ENCODE measurements around the gene CUL4A.

The CUL4A gene

DNA sequence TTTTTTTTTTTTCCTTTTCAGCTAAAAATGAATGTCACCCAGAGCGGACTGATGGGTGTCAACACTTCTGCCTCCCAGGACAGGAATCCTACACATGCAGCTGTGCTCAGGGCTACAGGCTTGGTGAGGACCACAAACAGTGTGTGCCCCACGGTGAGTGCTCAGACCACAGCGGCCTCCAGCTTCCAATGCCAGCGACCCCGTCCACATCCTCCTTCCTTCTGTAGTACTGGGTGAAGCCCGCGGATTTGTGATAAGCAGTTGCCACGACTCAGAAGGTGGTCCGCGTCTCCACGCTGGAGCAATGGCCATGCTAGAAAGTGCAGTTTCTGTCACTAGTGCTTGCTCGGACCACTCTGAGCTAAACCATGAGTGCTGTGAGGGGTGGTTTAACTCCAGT lies 44.9 kb upstream of the CUL4A start:
- H3K9me2 ChIP-seq (replicated peaks; ENCODE audit: control insufficient read depth, low read length) = no peaks in the 10 kb centered on the region
- H3K27ac ChIP-seq (ENCODE audit: low read depth, low read length) = no peak overlapping the region
- H3K27me3 ChIP-seq (ENCODE audit: control insufficient read depth, low read length) = no peaks in the 10 kb centered on the region
- peaks cover 11% of the 10 kb centered on the region for H3K36me3 ChIP-seq (ENCODE audit: control insufficient read depth, low read length)
- no peak for TF ChIP-seq EZH2phosphoT487 (IDR thresholded peaks at IDR 0.05; ENCODE audit: borderline replicate concordance, low read length)
- no peak for TF ChIP-seq CTCF (IDR thresholded peaks at IDR 0.05; ENCODE audit: low read depth, low read length, poor library complexity, severe bottlenecking)
- no peaks in the 10 kb centered on the region for H3K79me2 ChIP-seq (ENCODE audit: control insufficient read depth, low read length)
- no peak overlapping the region for H3K4me3 ChIP-seq (ENCODE audit: low read length)
- H3F3A ChIP-seq (ENCODE audit: control insufficient read depth, insufficient read depth) = peaks cover 20% of the 10 kb centered on the region
- no peak overlapping the region for H3K4me2 ChIP-seq (ENCODE audit: low read length)
- no peaks in the 10 kb centered on the region for H4K20me1 ChIP-seq (ENCODE audit: control insufficient read depth, insufficient read depth, low read depth, low read length)
- H3K4me1 ChIP-seq (ENCODE audit: control insufficient read depth, low read length) = peaks cover 22% of the 10 kb centered on the region
- H3K9me3 ChIP-seq (ENCODE audit: control insufficient read depth, insufficient read depth, low read length) = no peaks in the 10 kb centered on the region

DNA sequence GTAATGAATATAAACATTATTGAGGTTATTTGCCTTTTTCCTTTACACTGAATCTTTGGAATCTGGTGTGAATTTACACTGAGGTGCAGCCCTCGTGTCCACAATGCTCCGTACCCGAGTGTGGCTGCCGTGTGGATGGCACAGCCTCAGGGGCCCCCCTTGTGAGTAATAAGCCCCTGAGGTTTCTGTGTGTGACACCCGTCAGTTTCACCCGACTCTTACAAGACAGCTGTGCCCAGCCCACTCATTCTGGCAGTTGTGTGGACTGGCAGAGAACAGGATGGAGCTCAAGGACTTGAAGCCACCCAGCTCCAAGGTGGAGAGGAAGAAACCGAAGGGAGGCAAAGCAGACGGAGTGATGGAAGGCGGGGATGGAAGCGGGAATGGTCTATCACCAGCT lies 43.1 kb upstream of the CUL4A start:
- no peak for TF ChIP-seq CTCF (IDR thresholded peaks at IDR 0.05; ENCODE audit: low read depth, low read length, poor library complexity, severe bottlenecking)
- no peak for TF ChIP-seq EZH2phosphoT487 (IDR thresholded peaks at IDR 0.05; ENCODE audit: borderline replicate concordance, low read length)
- no peak overlapping the region for H3K4me2 ChIP-seq (ENCODE audit: low read length)
- no peak overlapping the region for H3K27ac ChIP-seq (ENCODE audit: low read depth, low read length)
- peaks cover 10% of the 10 kb centered on the region for H3F3A ChIP-seq (ENCODE audit: control insufficient read depth, insufficient read depth)
- no peak overlapping the region for H3K4me3 ChIP-seq (ENCODE audit: low read length)
- H3K4me1 ChIP-seq (ENCODE audit: control insufficient read depth, low read length) = peaks cover 13% of the 10 kb centered on the region
- no peaks in the 10 kb centered on the region for H3K9me2 ChIP-seq (replicated peaks; ENCODE audit: control insufficient read depth, low read length)
- H3K36me3 ChIP-seq (ENCODE audit: control insufficient read depth, low read length) = peaks cover 19% of the 10 kb centered on the region
- no peaks in the 10 kb centered on the region for H3K27me3 ChIP-seq (ENCODE audit: control insufficient read depth, low read length)
- no peaks in the 10 kb centered on the region for H3K9me3 ChIP-seq (ENCODE audit: control insufficient read depth, insufficient read depth, low read length)
- no peaks in the 10 kb centered on the region for H4K20me1 ChIP-seq (ENCODE audit: control insufficient read depth, insufficient read depth, low read depth, low read length)
- no peaks in the 10 kb centered on the region for H3K79me2 ChIP-seq (ENCODE audit: control insufficient read depth, low read length)

DNA sequence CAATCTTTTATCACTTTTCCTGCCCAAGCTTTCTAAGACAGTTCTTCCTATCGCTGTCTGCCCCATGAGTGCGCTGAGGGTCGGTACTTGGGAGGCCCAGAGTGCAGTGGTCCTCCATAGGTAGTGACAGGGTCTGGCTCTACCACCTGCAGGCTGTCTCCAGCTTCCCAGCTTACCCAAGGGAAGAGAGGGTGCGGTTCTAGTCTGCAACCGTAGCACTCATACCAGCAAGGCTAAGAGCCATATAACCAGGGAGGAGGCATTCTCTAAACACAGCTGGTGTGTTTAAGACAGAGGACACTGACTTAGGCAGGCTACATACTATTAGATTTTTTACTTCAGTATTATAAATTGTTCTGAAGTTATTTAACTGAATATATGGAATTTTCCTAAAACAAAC lies 42.7 kb upstream of the CUL4A start:
- Histone ChIP-seq H3F3A (ENCODE audit: control insufficient read depth, insufficient read depth) (peaks cover 8% of the 10 kb centered on the region), H4K20me1 (ENCODE audit: control insufficient read depth, insufficient read depth, low read depth, low read length) (no peaks in the 10 kb centered on the region), H3K9me2 (replicated peaks; ENCODE audit: control insufficient read depth, low read length) (no peaks in the 10 kb centered on the region), H3K4me1 (ENCODE audit: control insufficient read depth, low read length) (peaks cover 9% of the 10 kb centered on the region), H3K4me2 (ENCODE audit: low read length) (no peak overlapping the region), H3K79me2 (ENCODE audit: control insufficient read depth, low read length) (no peaks in the 10 kb centered on the region), H3K4me3 (ENCODE audit: low read length) (no peak overlapping the region), H3K27ac (ENCODE audit: low read depth, low read length) (no peak overlapping the region), H3K9me3 (ENCODE audit: control insufficient read depth, insufficient read depth, low read length) (no peaks in the 10 kb centered on the region), H3K27me3 (ENCODE audit: control insufficient read depth, low read length) (no peaks in the 10 kb centered on the region), H3K36me3 (ENCODE audit: control insufficient read depth, low read length) (peaks cover 23% of the 10 kb centered on the region)
- TF ChIP-seq CTCF (IDR thresholded peaks at IDR 0.05; ENCODE audit: low read depth, low read length, poor library complexity, severe bottlenecking) (no peak), EZH2phosphoT487 (IDR thresholded peaks at IDR 0.05; ENCODE audit: borderline replicate concordance, low read length) (no peak)

DNA sequence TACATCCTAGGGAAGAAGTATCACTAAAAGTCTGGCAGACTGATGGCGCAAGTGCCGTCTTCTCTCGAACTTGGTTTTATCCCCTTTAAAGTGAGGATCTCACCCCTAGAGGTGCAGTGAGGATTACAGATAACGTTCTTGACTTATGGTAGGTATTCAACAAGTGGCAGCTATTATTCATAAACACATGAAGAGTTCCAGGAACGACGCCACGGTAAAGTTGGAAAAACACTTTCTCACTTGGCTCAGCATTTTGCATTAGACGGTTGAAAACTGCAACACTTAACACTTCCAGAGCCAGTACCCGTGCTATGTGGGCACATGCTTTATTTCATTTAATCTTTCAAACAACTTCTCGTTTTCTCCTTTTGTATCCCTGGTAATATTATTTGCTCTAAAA lies 42.3 kb upstream of the CUL4A start:
- H3K9me3 ChIP-seq (ENCODE audit: control insufficient read depth, insufficient read depth, low read length) = no peaks in the 10 kb centered on the region
- no peak overlapping the region for H3K4me2 ChIP-seq (ENCODE audit: low read length)
- TF ChIP-seq CTCF (IDR thresholded peaks at IDR 0.05; ENCODE audit: low read depth, low read length, poor library complexity, severe bottlenecking) = no peak
- H3K4me1 ChIP-seq (ENCODE audit: control insufficient read depth, low read length) = peaks cover 9% of the 10 kb centered on the region
- no peaks in the 10 kb centered on the region for H3K9me2 ChIP-seq (replicated peaks; ENCODE audit: control insufficient read depth, low read length)
- H3K27ac ChIP-seq (ENCODE audit: low read depth, low read length) = no peak overlapping the region
- no peaks in the 10 kb centered on the region for H3K79me2 ChIP-seq (ENCODE audit: control insufficient read depth, low read length)
- no peak overlapping the region for H3K4me3 ChIP-seq (ENCODE audit: low read length)
- peaks cover 27% of the 10 kb centered on the region for H3K36me3 ChIP-seq (ENCODE audit: control insufficient read depth, low read length)
- H4K20me1 ChIP-seq (ENCODE audit: control insufficient read depth, insufficient read depth, low read depth, low read length) = no peaks in the 10 kb centered on the region
- no peaks in the 10 kb centered on the region for H3K27me3 ChIP-seq (ENCODE audit: control insufficient read depth, low read length)
- H3F3A ChIP-seq (ENCODE audit: control insufficient read depth, insufficient read depth) = peaks cover 8% of the 10 kb centered on the region
